ENCODE measurements around the gene CA6.
"Not testable (repeated sequence)": the region's sequence is repeated elsewhere in the genome, so short reads cannot be mapped to it uniquely, and the experiment has no call there.

- TF ChIP-seq FOXK2 (IDR thresholded peaks at IDR 0.05); BHLHE40 (IDR thresholded peaks at IDR 0.05; ENCODE audit: borderline replicate concordance); CTBP1 (IDR thresholded peaks at IDR 0.05; ENCODE audit: borderline replicate concordance); SP1 (IDR thresholded peaks at IDR 0.05); HDGF (IDR thresholded peaks at IDR 0.05; ENCODE audit: borderline replicate concordance); FOXA1 (IDR thresholded peaks at IDR 0.05); FOXM1 (IDR thresholded peaks at IDR 0.05; ENCODE audit: borderline replicate concordance): not testable (repeated sequence)
Observed at GRCh38 chr1:8896775-8897174, 48.9 kb upstream of the CA6 start.
